Measurements from ENCODE around the gene MCTP1. TPM values are rescaled to one million over a fixed set of nuclear protein-coding genes. Genes with fewer than 3 reads are reported as not detected.

MCTP1 gene
- total and polyA plus RNA-seq, 10 of the 15 experiments (the other 5 are each of a cell fraction or from before 2014, with no cell fraction given): 12.6 to 45.9 (median 18.8) TPM

DNA sequence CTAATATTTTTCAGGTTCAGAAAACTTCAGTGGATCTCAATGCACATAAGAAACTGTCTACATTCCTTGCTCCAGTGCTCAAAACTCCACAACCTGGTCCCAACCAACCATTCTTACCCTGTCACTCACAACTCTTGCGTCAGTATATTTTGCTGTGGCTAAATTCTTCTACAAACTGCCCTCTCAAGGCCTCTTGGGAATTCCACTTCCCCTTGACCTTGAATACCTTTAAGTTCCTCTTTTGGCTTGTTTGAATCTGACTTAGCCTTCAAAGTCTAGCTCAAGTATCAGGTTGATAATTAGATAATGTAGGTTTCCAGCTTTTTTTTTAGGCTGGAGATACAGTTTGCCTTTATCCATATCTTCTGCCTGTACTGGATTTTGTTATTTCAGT, 538.2 kb downstream of the MCTP1 start (continued):
- TF ChIP-seq CREM (IDR thresholded peaks at IDR 0.05; ENCODE audit: low read depth) (peak; percentile 28; the same call in 1 of the 2 replicates), GABPA (IDR thresholded peaks at IDR 0.05; ENCODE audit: low read depth) (no peak), RUNX3 (IDR thresholded peaks at IDR 0.05; ENCODE audit: low read length) (peak; percentile 83), MAX (IDR thresholded peaks at IDR 0.05; ENCODE audit: low read depth, low read length) (no peak), ZZZ3 (IDR thresholded peaks at IDR 0.05; ENCODE audit: control insufficient read depth, insufficient read length, low read depth) (no peak), TAF1 (IDR thresholded peaks at IDR 0.05; ENCODE audit: borderline replicate concordance, low read depth, low read length) (no peak), NR2C2 (IDR thresholded peaks at IDR 0.05; ENCODE audit: borderline replicate concordance, control insufficient read depth, insufficient read length, low read depth) (no peak), SIN3A (IDR thresholded peaks at IDR 0.05; ENCODE audit: low read depth, low read length) (no peak), CHD2 (IDR thresholded peaks at IDR 0.05; ENCODE audit: borderline replicate concordance, low read depth, low read length) (peak; percentile 54; the same call in 1 of the 2 replicates), CBFB (IDR thresholded peaks at IDR 0.05; ENCODE audit: low read depth) (no peak), PBX3 (IDR thresholded peaks at IDR 0.05; ENCODE audit: insufficient replicate concordance, low read depth, low read length) (peak; percentile 88), NBN (IDR thresholded peaks at IDR 0.05) (no peak; the same call in 1 of the 2 replicates), ZSCAN29 (IDR thresholded peaks at IDR 0.05) (0 out of 2 replicates have a peak, but pooled peaks have one; percentile 33), ZNF384 (IDR thresholded peaks at IDR 0.05; ENCODE audit: borderline replicate concordance, low read depth, low read length) (no peak), NR2C1 (IDR thresholded peaks at IDR 0.05) (no peak), POLR2AphosphoS2 (IDR thresholded peaks at IDR 0.05; ENCODE audit: low read depth, low read length) (no peak), CHD1 (IDR thresholded peaks at IDR 0.05; ENCODE audit: low read depth, low read length) (no peak), MTA3 (IDR thresholded peaks at IDR 0.05; ENCODE audit: borderline replicate concordance, low read length) (no peak)
- TF ChIP-seq, protein P1, sequence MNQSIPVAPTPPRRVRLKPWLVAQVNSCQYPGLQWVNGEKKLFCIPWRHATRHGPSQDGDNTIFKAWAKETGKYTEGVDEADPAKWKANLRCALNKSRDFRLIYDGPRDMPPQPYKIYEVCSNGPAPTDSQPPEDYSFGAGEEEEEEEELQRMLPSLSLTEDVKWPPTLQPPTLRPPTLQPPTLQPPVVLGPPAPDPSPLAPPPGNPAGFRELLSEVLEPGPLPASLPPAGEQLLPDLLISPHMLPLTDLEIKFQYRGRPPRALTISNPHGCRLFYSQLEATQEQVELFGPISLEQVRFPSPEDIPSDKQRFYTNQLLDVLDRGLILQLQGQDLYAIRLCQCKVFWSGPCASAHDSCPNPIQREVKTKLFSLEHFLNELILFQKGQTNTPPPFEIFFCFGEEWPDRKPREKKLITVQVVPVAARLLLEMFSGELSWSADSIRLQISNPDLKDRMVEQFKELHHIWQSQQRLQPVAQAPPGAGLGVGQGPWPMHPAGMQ (IDR thresholded peaks at IDR 0.05; ENCODE audit: borderline replicate concordance): no peak
- TF ChIP-seq, protein P2, sequence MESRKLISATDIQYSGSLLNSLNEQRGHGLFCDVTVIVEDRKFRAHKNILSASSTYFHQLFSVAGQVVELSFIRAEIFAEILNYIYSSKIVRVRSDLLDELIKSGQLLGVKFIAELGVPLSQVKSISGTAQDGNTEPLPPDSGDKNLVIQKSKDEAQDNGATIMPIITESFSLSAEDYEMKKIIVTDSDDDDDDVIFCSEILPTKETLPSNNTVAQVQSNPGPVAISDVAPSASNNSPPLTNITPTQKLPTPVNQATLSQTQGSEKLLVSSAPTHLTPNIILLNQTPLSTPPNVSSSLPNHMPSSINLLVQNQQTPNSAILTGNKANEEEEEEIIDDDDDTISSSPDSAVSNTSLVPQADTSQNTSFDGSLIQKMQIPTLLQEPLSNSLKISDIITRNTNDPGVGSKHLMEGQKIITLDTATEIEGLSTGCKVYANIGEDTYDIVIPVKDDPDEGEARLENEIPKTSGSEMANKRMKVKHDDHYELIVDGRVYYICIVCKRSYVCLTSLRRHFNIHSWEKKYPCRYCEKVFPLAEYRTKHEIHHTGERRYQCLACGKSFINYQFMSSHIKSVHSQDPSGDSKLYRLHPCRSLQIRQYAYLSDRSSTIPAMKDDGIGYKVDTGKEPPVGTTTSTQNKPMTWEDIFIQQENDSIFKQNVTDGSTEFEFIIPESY (IDR thresholded peaks at IDR 0.05): no peak

Measured in GM12878 (cell line).